HG03196 (cell line): ENCODE data around the gene SLC43A2.
"Not testable (repeated sequence)": the region's sequence is repeated elsewhere in the genome, so short reads cannot be mapped to it uniquely, and the experiment has no call there.

Source experiments
- ATAC-seq: cut with Tn5 transposase; IDR thresholded peaks from one replicate; pipeline ENCODE4 v1.9.1; 2021; ENCODE audit not compliant: unreplicated experiment

The SLC43A2 gene

DNA sequence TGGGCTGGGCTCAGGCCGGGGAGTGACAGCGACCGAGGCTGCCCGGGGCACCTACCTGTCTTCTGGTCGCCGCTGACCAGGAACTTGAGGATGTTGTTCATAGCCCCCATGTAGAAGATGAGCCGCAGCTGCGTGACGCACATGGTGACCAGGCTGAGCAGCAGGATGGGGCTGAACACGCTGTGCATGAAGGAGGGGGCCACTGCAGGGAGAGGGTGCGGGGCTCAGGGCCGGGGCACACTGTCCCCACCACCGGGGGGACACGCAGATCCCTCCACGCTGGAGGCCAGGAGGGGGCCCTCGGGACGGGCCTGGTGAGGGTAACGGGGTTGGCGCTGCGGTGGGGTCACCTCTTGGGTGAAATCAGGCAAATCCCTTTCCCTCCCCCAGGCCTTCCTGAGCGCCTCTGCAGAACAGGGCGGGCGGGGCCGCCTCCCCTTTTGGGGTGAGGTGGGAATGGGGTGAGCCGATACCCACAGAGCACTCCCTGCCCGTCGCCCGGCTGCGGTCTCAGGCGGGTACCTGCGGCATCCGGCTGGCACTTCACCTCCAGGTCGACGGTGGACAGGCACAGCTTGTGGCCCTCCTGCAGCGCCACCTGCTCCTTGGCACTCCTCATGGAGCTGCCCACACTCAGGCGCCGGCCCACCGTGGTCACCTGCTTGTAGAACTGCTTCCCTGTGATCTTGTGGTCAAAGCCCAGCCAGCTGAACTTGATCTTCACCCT, 37.7 kb downstream of the SLC43A2 start:
- ATAC-seq: no peak

DNA sequence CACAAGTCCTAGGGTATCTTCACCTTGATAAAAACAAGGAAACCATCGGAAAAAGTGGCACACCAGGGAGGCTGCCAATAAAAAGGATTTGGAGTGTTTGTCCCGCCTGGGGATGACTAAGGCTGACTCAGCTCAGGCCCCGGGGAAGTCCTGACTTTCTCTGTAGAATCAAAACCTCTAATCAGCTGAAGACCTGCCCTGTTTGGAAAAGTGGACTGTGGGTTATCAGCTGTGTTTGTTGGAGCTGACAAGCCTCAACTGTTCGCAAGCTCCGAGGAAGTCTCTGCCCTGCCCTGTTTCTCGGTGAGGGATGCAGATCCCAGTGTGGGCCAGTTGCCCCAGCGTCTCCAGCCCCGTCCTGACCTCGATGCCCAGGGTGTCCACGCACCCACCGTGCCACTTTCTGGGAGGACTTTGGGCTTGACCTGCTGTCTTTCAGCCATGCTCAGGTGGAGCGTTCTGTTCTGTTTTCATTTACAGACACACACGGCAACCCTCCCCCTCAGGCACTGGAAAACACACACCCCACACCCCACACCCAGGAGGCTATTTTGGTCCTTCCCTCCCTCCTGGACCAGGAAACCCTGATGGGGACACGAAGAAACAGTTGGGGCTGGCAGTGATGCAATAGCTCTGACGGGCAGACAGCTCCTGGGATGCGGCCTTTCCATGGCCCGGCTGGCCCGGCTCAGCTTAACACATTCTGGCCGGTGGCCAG, 38.4 kb downstream of the SLC43A2 start:
- ATAC-seq: no peak

DNA sequence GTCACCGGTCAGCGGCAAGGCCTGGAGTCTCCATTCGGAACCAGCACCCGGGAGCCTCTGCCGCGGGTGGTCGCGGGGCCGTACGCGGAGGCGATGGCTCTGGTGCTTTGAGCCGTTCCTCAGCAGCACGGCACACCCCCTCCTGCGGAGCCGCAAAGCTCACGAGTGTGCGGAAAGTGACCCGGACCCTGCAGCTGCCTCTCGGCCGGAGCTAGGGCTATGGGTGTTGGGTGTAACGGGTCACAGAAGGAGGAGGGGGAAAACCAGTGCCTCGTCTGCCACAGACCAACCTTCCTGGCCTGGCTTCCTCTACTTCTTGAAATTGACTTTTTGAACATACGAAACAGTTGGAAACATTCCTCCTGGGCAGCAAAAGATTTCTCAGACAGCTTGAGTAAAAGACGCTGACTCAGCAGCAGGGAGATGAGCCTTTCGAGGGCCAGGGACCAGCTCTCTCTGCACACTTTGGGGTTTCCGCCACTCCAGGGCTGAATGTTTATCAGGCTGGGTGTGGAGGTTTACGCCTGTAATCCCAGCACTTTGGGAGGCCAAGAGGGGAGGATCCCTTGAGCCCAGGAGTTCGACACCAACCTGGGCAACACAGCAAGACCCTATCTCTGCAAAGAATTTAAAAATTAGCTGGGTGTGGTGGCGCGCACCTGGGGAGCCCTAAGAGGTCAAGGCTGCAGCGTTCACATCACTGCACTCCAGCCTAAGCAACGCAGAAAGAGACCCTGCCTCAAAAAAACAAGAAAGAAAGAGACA, 39.6 kb downstream of the SLC43A2 start:
- no peak for ATAC-seq

DNA sequence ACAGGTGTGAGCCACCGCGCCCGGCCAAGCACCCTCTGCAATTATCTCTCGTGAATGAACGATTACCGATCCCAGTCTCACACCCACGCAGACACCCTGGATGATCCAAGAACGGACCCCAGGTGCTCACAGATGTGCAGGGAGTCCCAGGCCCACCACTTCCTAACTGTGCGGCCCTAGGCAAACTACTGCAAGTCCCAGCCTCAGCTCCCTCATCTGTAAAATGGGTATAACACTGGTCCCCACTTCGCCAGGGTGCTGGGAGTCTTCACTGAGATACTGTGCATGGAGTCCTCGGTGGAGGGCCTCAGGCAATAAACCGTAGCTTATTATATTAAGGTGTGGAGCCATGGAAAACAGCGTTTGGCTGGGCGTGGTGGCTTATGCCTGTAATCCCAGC, 44.5 kb downstream of the SLC43A2 start:
- no peak for ATAC-seq

DNA sequence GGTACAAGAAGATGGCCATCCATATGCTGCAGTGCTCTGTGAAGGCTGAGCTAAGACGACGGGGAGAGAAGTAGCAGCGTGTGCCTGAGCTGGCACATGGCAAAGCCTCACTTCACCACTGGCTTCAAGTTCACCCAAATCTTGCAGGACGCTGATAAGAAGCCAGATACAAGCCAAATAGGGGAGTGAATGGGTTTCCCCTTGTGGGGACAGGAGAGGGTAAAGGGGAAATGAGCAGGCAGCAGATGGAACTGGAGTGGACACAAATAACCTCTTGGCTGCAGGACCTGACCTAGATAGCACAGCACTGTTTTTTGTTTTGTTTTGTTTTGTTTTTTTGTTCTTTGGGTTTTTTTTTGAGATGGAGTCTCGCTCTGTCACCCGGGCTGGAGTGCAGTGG, 45.1 kb downstream of the SLC43A2 start:
- ATAC-seq: no peak

DNA sequence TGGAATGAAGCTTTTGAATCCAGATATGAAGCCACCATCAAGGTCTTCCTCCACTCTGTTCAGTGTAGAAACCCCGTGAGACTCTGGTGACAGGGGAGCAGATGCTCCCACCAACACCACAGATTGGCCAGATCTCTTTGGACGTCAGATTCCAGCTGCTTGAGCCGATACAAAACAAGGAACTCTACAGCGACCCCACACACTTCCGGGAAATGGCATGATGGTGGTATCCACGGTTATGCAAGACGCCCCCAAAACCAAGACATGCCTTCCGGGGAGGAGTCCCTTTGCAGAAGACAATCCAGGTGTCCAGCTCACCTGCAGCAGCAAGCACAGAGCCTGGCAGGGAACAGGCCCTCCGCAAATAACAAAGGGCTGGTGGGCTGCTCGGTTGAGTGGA, 46.3 kb downstream of the SLC43A2 start:
- no peak for ATAC-seq

DNA sequence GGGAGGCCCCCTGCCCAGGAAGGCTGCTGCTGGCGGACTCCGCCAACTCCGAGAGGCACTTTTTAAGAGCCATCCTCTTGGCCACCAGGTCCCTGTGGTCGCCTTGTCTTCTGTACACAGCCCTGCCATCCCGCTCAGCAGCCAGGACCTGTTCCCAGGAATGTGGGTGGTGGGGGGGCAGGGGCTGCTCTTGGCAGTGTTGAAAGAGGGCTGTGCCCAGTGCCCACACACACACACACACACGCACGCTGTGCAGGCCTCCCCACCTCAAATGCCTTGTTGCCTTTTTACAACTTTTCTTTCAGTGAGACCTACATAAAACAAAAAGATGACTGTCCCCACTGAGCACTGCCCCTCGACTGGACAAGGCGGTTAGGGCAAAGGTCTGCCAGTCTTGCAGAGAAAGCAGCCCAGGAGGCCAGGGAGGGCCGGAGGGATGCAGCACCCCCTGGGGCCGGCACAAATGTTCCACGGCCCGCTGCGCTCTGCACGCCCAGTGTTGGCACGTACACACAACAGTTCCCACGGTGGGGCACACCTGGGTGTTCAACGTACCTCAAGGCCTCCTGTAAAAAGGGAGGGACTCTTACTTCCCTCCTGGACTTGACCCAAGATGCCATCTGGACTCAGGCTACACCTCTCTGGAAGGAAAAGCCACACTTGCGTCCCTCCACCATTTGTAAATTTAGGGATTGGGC, 47.5 kb downstream of the SLC43A2 start:
- no peak for ATAC-seq

DNA sequence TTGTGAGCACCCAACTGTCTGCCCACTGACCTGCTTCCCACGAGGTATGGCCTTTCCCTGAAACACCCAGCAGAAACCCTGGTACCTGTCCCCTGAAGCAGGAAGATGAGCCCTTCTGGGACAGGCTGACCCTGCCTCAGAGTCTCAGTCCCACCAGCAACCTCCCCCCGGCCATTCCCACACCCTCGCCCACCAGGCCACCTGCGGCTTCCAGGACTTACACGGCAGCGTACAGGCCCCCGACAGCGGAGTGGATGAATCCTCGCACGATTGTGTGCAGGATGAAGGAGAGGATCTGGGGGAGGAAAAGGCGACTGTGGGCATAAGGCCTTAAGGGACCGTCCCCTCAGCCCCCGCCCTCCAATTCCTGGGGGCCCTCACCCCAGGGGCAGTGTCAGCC, 50.6 kb downstream of the SLC43A2 start:
- ATAC-seq: no peak

DNA sequence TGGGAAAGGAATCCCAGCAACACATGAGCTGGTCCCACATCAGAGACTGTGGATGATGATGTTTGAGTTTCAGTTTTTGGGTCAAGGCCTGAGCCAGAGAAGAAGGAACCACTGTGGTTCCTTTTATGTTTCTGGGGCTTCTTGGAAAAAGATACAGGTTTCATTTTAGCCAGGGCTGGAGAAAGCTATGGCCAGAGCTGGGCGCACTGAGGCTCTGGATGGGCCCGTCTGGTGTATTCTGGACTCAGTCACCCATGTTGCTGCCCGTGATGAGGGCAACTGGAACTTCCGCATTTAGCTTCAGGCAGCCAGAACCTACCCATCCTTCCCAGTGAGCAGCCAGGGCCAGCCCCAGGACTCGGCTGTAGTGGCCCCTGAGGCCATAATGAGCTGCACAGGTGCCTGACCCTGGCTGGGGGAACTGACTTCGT, 51.0 kb downstream of the SLC43A2 start:
- no peak for ATAC-seq

DNA sequence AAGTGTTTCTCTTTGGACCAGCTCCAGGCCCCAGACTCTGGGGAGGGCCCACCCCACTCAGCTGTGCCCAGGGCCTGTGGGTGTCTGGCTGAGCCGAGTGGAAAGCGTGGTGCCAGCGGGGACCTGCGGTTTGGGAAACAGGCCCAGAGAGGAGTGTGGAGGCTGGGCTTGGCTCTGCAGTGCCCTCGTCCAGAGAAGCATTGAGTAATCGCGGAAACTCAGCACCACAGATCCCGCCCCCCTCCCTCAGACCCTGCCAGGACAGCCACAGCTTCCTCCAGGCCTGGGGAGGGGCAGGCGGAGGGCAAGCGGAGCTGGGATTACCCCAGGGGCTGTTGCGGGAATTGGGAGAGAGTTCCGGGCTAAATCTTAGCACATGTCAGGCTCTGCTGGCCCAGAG, 51.5 kb downstream of the SLC43A2 start:
- no peak for ATAC-seq

DNA sequence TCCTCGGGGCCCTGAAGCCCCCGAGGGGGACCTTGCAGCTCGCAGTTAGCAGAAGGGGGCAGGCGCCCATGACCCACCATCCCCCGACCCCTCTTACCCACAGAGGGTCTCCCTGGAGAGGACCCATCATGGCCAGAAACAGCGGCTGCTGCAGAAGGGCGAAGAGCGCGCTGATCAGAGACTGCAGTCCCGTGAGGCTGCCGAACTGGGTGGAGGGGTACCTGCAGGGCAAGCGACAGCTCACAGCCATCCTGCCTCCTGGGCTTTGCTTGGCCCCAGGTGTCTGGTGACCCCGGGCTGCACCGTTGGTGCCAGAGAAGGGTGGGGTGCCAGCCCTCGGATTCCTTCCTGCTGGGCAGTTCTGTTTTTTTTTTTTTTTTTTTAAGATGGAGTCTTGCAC, 52.1 kb downstream of the SLC43A2 start:
- ATAC-seq: no peak

DNA sequence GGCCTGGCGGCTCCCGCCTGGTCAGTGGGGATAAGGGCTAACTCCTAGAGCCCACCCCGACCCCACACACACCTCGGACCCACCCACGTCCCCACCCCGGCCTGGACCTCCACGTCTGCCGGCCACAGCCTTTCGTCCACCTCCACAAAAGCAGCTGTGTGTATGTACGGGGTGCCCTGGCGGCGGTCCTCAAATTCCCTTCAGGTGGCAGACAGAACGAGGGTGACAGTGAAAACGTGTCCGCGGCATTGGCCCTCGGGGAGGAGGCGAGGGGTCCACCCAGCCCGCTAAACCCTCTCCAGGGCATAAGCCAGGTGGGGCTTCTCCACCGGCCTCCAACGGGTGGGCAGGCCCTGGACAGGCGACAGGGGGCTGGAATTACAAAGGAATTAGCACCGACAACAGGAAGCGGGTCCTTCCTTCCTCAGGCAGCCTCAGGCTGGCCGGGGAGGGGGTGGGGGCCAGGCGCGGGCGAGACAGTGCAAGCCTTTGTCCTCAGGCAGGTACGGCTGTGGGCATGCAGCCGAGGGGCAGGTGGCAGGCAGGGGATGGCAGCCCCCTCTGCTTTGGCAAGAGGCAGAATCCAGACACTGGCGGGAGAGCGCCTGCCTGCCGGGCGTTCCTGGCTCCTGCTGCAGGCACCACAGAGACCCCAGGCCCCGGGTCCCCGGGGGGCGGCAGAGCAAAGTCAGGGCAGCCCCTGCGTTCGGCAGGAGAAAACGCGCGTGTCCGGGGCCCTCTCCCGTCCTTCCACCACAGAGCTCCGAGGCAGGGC, 53.8 kb downstream of the SLC43A2 start:
- ATAC-seq: no peak

DNA sequence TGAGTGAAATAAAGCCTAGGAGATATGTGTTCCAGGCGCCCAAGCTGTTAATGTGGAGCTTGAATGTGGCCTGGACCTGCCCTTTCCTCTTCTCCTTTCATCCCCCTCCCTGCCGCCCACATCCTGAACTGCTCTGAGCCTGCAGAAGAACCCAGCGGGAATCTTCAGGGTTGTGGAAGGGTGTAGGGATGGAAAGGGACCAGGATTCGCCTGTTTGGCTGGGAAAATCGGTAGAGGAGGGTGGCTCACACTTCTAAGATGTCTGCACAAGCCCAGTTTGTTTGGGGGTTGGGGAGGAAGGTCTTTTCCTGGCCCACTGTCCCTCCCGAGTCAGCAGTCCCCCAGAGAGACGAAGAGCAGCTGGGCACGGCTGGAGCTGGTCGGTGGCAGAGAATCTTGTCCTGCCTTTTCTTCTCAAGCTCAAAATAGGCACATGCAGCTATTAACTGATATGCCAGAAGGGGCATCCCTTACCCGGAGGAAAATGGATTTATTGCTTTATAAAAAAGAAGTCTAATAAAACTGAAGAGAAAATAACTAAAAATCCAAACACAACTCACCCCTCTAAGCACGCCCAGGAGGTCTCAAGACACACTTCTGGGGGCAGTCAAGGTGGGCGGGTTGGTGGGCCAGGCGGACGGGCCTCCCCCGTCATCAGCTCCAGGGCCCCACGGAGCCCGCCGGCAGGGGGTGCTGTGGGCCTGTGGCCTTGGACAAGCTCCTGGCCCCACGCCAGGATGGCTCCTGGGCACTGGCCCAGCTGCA, 54.5 kb downstream of the SLC43A2 start:
- no peak for ATAC-seq

DNA sequence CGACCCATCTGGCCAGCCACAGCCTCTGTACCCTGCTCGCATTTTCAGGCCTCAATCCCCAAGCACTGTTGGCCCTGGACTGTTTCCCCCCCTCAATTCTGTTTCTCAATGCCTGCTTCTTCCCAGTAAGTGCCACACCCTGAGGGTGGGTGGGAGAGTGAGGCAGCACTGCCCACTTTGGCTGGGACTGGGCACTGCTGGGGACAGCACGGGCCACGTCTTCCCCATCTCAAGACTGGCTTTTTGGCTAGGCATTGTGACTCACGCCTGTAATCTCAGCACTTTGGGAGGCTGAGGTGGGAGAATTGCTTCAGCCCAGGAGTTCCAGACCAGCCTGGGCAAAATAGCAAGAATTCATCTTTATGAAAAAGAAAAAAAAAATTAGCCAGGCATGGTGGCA, 56.0 kb downstream of the SLC43A2 start:
- not testable (repeated sequence) for ATAC-seq

DNA sequence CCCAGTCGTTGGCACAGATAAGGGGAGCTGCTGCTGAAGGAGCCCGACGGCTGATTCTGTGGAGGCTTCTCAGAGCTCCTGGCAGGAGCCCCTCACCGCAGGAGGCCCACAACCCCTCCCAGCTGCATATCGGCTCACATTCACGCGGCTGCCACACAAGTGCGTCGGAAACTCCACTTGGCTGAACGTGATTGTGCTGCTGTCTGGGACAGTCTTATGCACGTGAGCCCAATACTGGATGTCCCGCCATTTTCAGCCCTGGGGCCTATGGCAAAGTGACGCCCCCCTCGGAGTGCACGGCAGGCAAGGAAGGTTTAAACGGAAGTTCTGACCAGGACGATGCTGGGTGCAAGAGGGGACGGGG, 57.3 kb downstream of the SLC43A2 start:
- no peak for ATAC-seq

DNA sequence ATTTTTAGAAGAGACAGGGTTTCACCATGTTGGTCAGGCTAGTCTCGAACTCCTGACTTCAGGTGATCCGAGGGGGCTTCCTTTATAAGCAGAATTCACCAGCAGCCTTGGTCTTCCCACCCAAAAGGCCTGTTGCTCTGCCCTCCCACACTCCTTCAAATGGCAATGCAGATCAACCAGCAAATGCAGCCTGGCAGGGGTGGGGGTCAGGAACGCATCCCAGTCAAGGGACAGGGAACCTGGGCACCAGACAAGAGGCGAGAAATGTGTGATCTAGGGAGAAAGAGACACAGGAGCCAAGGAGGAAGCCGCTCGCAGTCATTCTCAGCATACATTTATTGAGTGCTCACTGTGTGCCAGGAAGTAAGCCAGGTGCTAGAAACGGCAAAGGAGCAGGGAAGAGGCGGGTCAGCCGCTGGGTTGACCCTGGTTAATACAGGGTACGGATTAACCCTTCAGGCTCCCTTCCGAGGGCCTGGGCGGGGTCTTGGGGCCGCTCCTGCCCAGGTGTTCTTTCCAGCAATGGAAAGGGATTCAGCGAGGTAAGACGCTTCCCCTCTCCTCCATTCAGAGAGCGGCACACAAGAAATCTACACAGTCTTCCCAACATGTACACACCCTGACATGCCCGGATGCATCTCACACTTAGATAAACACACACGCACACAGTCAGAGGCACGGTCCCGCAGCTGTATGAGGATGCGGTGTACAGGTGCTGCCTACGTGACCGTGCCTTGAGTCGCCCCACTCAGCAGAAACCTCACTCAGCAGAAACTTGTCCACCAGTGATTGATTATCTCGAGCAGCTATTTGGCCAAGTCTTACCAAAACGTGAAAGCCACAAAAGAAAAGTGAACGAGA, 59.5 kb downstream of the SLC43A2 start:
- no peak for ATAC-seq

DNA sequence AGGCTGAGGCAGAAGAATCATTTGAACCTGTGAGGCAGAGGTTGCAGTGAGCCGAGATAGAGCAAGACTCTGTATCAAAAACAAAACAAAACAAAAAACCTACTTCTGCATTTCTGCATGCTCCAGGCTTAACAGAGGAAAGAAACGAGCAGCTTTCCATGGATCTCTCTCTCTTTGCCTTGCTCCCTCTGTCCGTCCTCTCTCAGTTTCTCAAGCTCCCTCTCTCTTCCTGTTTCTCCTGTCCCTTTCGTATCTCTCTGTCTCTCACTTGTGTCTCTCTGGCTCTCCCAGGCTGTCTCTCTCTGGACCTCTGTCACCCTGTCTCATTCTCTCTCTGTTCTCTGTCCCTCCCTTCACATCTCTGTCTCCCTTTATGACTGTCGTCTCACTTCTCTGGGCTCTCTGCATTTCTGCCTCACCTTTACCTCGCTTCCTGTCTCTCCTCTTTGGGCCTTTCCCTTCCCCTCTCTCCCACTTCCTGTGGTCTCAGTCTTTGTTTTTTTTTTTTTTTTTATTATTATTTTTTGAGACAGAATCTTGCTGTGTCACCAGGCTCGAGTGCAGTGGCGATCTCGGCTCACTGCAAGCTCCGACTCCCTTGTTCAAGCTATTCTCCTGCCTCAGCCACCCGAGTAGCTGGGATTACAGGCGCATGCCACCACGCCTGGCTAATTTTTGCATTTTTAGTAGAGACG, 62.0 kb downstream of the SLC43A2 start:
- ATAC-seq: no peak

DNA sequence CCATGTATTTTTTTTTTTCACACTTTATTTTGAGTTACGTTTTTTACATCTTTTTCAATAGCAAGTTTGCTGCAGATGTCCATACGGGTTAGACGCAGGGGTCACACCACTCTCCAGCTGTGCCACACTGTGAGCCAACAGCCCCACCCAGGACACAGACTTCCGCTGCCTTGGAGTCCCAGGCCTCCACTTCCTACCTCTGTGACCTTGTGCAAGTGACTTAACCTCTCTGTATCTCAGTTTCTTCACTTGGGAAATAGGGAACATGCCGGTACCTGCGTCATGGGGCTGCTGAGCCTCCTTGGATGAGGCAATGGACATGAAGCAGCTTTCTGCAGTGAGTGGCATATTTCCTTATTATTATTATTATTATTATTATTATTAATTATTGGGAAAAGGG, 62.8 kb downstream of the SLC43A2 start:
- ATAC-seq: no peak
